DOHH2 (cell line): ENCODE results near the gene NFKBIL1.

Source experiments
- H3F3A ChIP-seq: fragments of 200-600 bp; sonication (generic), shearing (Covaris generic); 2 replicates; pipeline ENCODE4 v1.6.0; 2016; ENCODE audit warnings: antibody characterized with exemption, mild to moderate bottlenecking; ENCODE audit not compliant: control insufficient read depth, insufficient read depth
- H3K27ac ChIP-seq: fragments of 200-600 bp; sonication (generic); 2 replicates; pipeline ENCODE4 v1.5.1; 2014; ENCODE audit warnings: low read depth, mild to moderate bottlenecking, low read length, moderate library complexity
- H3K27me3 ChIP-seq: fragments of 200-600 bp; sonication (generic); 2 replicates; pipeline ENCODE4 v1.6.1; 2014; ENCODE audit warnings: mild to moderate bottlenecking, low read length, mixed read lengths; ENCODE audit not compliant: control insufficient read depth
- H3K36me3 ChIP-seq: fragments of 200-600 bp; sonication (generic); 2 replicates; pipeline ENCODE4 v1.6.1; 2014; ENCODE audit warnings: mild to moderate bottlenecking, low read length, moderate library complexity, mixed read lengths; ENCODE audit not compliant: control insufficient read depth
- H3K4me1 ChIP-seq: fragments of 200-600 bp; sonication (generic); 2 replicates; pipeline ENCODE4 v1.6.1; 2014; ENCODE audit warnings: mild to moderate bottlenecking, low read length, mixed read lengths; ENCODE audit not compliant: control insufficient read depth
- H3K4me2 ChIP-seq: fragments of 200-600 bp; sonication (generic); 2 replicates; pipeline ENCODE4 v1.6.0; 2014; ENCODE audit warnings: mild to moderate bottlenecking, low read length, moderate library complexity
- H3K4me3 ChIP-seq: fragments of 200-600 bp; sonication (generic); 2 replicates; pipeline ENCODE4 v1.5.1; 2014; ENCODE audit warnings: mild to moderate bottlenecking, low read length, mixed read lengths
- H3K79me2 ChIP-seq: fragments of 200-600 bp; sonication (generic); 2 replicates; pipeline ENCODE4 v1.6.1; 2014; ENCODE audit warnings: mild to moderate bottlenecking, low read length, mixed read lengths; ENCODE audit not compliant: control insufficient read depth
- H3K9me2 ChIP-seq: fragments of 200-600 bp; sonication (generic); replicated peaks from 2 replicates; pipeline ENCODE4 v1.6.1; 2014; ENCODE audit warnings: mild to moderate bottlenecking, low read length, mixed read lengths; ENCODE audit not compliant: control insufficient read depth
- H3K9me3 ChIP-seq: fragments of 200-600 bp; sonication (generic); 2 replicates; pipeline ENCODE4 v1.6.1; 2014; ENCODE audit warnings: antibody characterized with exemption, low read length, mixed read lengths; ENCODE audit not compliant: control insufficient read depth, insufficient read depth
- H4K20me1 ChIP-seq: fragments of 200-600 bp; sonication (generic); 2 replicates; pipeline ENCODE4 v1.6.0; 2014; ENCODE audit warnings: low read depth, mild to moderate bottlenecking, antibody characterized with exemption, low read length, moderate library complexity; ENCODE audit not compliant: control insufficient read depth, insufficient read depth
- CTCF ChIP-seq: fragments of 200-600 bp; sonication (generic); IDR thresholded peaks from one replicate; pipeline ENCODE4 v1.5.1; 2014; ENCODE audit warnings: antibody characterized with exemption, mild to moderate bottlenecking, low read depth, low read length; ENCODE audit not compliant: poor library complexity, severe bottlenecking
- EZH2phosphoT487 ChIP-seq: fragments of 200-600 bp; sonication (generic); IDR thresholded peaks from 2 replicates; pipeline ENCODE4 v1.6.1; 2017; ENCODE audit warnings: borderline replicate concordance, mild to moderate bottlenecking, antibody characterized with exemption, low read length, moderate library complexity, mixed read lengths

The NFKBIL1 gene

DNA sequence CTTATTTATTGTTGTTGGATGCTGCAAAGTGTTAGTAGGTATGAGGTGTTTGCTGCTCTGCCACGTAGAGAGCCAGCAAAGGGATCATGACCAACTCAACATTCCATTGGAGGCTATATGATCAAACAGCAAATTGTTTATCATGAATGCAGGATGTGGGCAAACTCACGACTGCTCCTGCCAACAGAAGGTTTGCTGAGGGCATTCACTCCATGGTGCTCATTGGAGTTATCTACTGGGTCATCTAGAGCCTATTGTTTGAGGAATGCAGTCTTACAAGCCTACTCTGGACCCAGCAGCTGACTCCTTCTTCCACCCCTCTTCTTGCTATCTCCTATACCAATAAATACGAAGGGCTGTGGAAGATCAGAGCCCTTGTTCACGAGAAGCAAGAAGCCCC is 37.4 kb upstream of the NFKBIL1 start:
- Histone ChIP-seq H3K36me3 (peaks cover 57% of the 10 kb centered on the region), H3K9me2 (no peaks in the 10 kb centered on the region), H4K20me1 (0 out of 2 replicates have a peak, but pooled peaks cover 3% of the 10 kb centered on the region), H3K79me2 (peaks cover 12% of the 10 kb centered on the region), H3F3A (peaks cover 12% of the 10 kb centered on the region), H3K27me3 (no peaks in the 10 kb centered on the region), H3K27ac (no peak overlapping the region), H3K4me3 (no peak overlapping the region), H3K4me1 (no peaks in the 10 kb centered on the region), H3K4me2 (no peak overlapping the region), H3K9me3 (no peaks in the 10 kb centered on the region)
- no peak for TF ChIP-seq CTCF
- TF ChIP-seq EZH2phosphoT487 = no peak

DNA sequence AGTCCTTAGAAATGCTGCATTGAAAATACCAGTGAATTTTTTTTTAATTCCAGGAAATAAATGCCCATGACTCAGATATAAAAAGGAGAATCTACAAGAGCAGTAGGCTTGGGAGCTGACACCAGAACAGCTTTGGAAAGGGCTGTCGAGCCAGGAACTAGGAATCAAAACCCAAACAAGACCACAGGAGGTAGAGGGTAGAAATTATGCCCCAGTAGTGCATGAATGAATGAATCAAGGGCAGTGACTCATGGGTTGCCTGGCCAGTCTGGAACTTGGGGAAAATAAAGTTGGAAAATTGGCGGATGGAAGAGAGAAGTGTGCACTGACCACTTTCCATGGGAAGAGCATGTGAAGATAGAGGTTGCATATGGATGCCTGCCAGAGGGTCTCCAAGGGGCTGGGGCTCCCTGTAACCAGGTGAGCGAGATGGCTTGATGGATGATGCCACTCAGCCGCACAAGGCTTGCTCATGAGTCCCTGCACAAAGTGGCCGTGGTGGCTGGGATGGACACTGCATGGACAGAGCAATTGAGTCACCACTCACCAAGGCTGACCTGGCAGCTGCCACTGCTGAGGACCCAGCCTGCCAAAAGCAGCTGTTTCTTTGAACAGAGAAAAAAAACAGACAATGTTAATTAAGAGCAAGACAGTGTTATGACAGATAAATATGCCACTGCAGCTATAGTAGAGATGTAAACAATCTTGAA is 33.8 kb upstream of the NFKBIL1 start:
- H3K27me3 ChIP-seq = peaks cover 9% of the 10 kb centered on the region; the same call in 1 of the 2 replicates
- TF ChIP-seq EZH2phosphoT487 = no peak
- no peaks in the 10 kb centered on the region for H3K9me3 ChIP-seq
- no peaks in the 10 kb centered on the region for H3K79me2 ChIP-seq
- H3K4me1 ChIP-seq = no peaks in the 10 kb centered on the region
- H3K27ac ChIP-seq = no peak overlapping the region
- peaks cover 12% of the 10 kb centered on the region for H3F3A ChIP-seq
- peaks cover 21% of the 10 kb centered on the region for H3K36me3 ChIP-seq
- H3K4me3 ChIP-seq = no peak overlapping the region
- no peaks in the 10 kb centered on the region for H4K20me1 ChIP-seq
- no peak overlapping the region for H3K4me2 ChIP-seq
- H3K9me2 ChIP-seq = no peaks in the 10 kb centered on the region

DNA sequence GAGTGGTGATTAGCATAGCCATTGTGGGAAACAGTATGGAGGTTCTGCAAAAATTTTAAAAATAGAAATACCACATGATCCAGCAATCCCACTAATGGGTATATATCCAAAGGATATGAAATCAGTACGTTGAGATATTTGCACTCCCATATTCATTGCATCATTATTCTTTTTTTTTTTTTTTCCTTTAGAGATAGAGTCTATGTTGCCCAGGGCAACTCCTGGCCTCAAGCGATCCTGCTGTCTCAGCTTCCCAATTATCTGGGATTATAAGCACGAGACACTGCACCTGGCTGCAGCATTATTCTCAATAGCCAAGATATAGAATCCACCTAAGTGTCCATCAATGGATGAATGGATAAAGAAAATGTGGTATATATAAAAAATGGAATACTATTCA is 25.6 kb upstream of the NFKBIL1 start:
- TF ChIP-seq CTCF = no peak
- TF ChIP-seq EZH2phosphoT487 = no peak
- no peaks in the 10 kb centered on the region for H3K79me2 ChIP-seq
- no peaks in the 10 kb centered on the region for H3K36me3 ChIP-seq
- no peaks in the 10 kb centered on the region for H3K9me2 ChIP-seq
- no peaks in the 10 kb centered on the region for H3K9me3 ChIP-seq
- no peak overlapping the region for H3K4me3 ChIP-seq
- H3F3A ChIP-seq = peaks cover under 1% of the 10 kb centered on the region
- no peak overlapping the region for H3K4me2 ChIP-seq
- no peaks in the 10 kb centered on the region; the same call in 1 of the 2 replicates for H4K20me1 ChIP-seq
- no peaks in the 10 kb centered on the region for H3K4me1 ChIP-seq
- H3K27me3 ChIP-seq = peaks cover 4% of the 10 kb centered on the region; the same call in 1 of the 2 replicates
- H3K27ac ChIP-seq = no peak overlapping the region

GRCh38 chr6:31525553-31525931 is 21.9 kb upstream of the NFKBIL1 start:
- TF ChIP-seq CTCF (no peak), EZH2phosphoT487 (no peak)
- no peaks in the 10 kb centered on the region for H3K79me2 ChIP-seq
- H3K4me3 ChIP-seq = no peak overlapping the region
- no peaks in the 10 kb centered on the region for H3K9me3 ChIP-seq
- H3K4me2 ChIP-seq = no peak overlapping the region
- H3F3A ChIP-seq = peaks cover 24% of the 10 kb centered on the region
- H3K27me3 ChIP-seq = no peaks in the 10 kb centered on the region
- no peaks in the 10 kb centered on the region for H3K4me1 ChIP-seq
- H3K27ac ChIP-seq = no peak overlapping the region
- peaks cover under 1% of the 10 kb centered on the region; the same call in 1 of the 2 replicates for H4K20me1 ChIP-seq
- H3K9me2 ChIP-seq = no peaks in the 10 kb centered on the region
- peaks cover 16% of the 10 kb centered on the region for H3K36me3 ChIP-seq
